BJ (cell line): Measurements from ENCODE around the gene ZER1. TPM values are rescaled to one million over a fixed set of nuclear protein-coding genes. Genes with fewer than 3 reads are reported as not detected.

Source experiments
- CTCF ChIA-PET: fragments of 350-600 bp; formaldehyde crosslinking; extraction: SDS; loops from one replicate; lab custom pipeline; 2021; ENCODE audit warnings: antibody characterized with exemption, inconsistent platforms; lab: Yijun Ruan, JAX
- POLR2A ChIA-PET: fragments of 300-600 bp; sonication (Branson Sonifier 250); formaldehyde crosslinking; extraction: SDS; loops from one replicate; lab custom pipeline; 2021; ENCODE audit warnings: antibody characterized with exemption; lab: Charles Lee
- DNase-seq: peaks from one replicate; pipeline ENCODE4 v3.0.0-alpha.2; 2011; ENCODE audit warnings: low read depth
- H3K27me3 ChIP-seq: 2 replicates; pipeline ENCODE4 v1.6.0; 2011; ENCODE audit warnings: low read length; ENCODE audit not compliant: control insufficient read depth, insufficient read depth
- H3K36me3 ChIP-seq: 2 replicates; pipeline ENCODE4 v1.5.1; 2011; ENCODE audit warnings: low read length; ENCODE audit not compliant: control insufficient read depth, insufficient read depth
- H3K4me3 ChIP-seq: 2 replicates; pipeline ENCODE4 v1.5.1; 2011; ENCODE audit warnings: low read depth, mild to moderate bottlenecking, control low read depth, low read length
- CTCF ChIP-seq: IDR thresholded peaks from 2 replicates; pipeline ENCODE4 v1.5.1; 2011; ENCODE audit warnings: low read depth, mild to moderate bottlenecking, control low read depth, inconsistent platforms, low read length, moderate library complexity; ENCODE audit not compliant: insufficient read depth
- polyA plus RNA-seq: library from polyadenylated mRNA; depleted of rRNA; stranded (reverse); fragments of >200 nt; gene quantifications from 2 replicates; pipeline ENCODE4 v1.2.3, GENCODE V29; 2011

ZER1 gene
- polyA plus RNA-seq, 1 experiment = 64.5 TPM

GRCh38 chr9:128689293-128689774, 82.4 kb downstream of the ZER1 start:
- H3K36me3 ChIP-seq = peaks cover 3% of the 10 kb centered on the region
- no peak for DNase-seq
- ChIA-PET CTCF (interaction anchor here (0.9 to 6.3 kb wide), 3 partner anchors 12 to 54 kb away, joined by 3 to 41 read pairs (median 3); partner anchors contain the start of gene PKN3), POLR2A (no interaction called here)
- H3K27me3 ChIP-seq = no peaks in the 10 kb centered on the region
- H3K4me3 ChIP-seq = peak overlapping the region; percentile 90
- no peak for TF ChIP-seq CTCF

GRCh38 chr9:128688501-128689292, 83.0 kb downstream of the ZER1 start, which contains the start of gene SET:
TSS of gene SET (plus strand) at chr9:128689222. CDS start at chr9:128689583, 361 bp downstream.
- peak; percentile 62 for DNase-seq
- ChIA-PET CTCF (interaction anchor here (0.9 to 6.3 kb wide), 3 partner anchors 12 to 53 kb away, joined by 3 to 41 read pairs (median 3); partner anchors contain the start of gene PKN3), POLR2A (no interaction called here)
- Histone ChIP-seq H3K27me3 (no peaks in the 10 kb centered on the region), H3K36me3 (peaks cover 3% of the 10 kb centered on the region), H3K4me3 (peak within 1 kb of the TSS; percentile 90)
- no peak for TF ChIP-seq CTCF

- H3K36me3 ChIP-seq = no peaks in the 10 kb centered on the region; the same call in 1 of the 2 replicates
- no peak overlapping the region for H3K4me3 ChIP-seq
- no peak for TF ChIP-seq CTCF
- ChIA-PET CTCF (interaction anchor here (0.7 to 1.5 kb wide), 2 partner anchors 18 to 177 kb away, joined by 3 read pairs; no protein-coding TSS in a partner anchor), POLR2A (no interaction called here)
- H3K27me3 ChIP-seq = no peaks in the 10 kb centered on the region
- DNase-seq = no peak
These were observed 84.3 kb downstream of the ZER1 start for GRCh38 chr9:128687453-128687852.

GRCh38 chr9:128685636-128686489, 85.9 kb downstream of the ZER1 start:
- no peak for TF ChIP-seq CTCF
- ChIA-PET POLR2A (no interaction called here), CTCF (interaction anchor here (1.4 to 1.6 kb wide), 3 partner anchors 10 to 50 kb away, joined by 3 to 4 read pairs (median 3); no protein-coding TSS in a partner anchor)
- no peaks in the 10 kb centered on the region for H3K27me3 ChIP-seq
- no peak overlapping the region for H3K4me3 ChIP-seq
- DNase-seq = no peak
- no peaks in the 10 kb centered on the region for H3K36me3 ChIP-seq
